Hepatocyte (in vitro differentiated cells): ENCODE data around the gene ANKRD11. TPM values are rescaled to one million over a fixed set of nuclear protein-coding genes. Genes with fewer than 3 reads are reported as not detected.

Experiments used
- DNase-seq: peaks from one replicate; pipeline ENCODE4 v3.0.0-alpha.2; 2016; ENCODE audit warnings: low spot score
- H2AFZ ChIP-seq: fragments of 200-600 bp; sonication (generic); 2 replicates; pipeline ENCODE4 v1.6.0; 2016; ENCODE audit warnings: antibody characterized with exemption, mild to moderate bottlenecking
- H3K27ac ChIP-seq: fragments of 200-600 bp; sonication (generic); 2 replicates; pipeline ENCODE4 v1.5.1; 2016; ENCODE audit warnings: mild to moderate bottlenecking
- H3K27me3 ChIP-seq: fragments of 200-600 bp; sonication (generic); 2 replicates; pipeline ENCODE4 v1.6.1; 2016
- H3K36me3 ChIP-seq: fragments of 200-600 bp; sonication (generic); replicated peaks from 2 replicates; pipeline ENCODE4 v1.5.1; 2016; ENCODE audit warnings: low read depth; ENCODE audit not compliant: insufficient read depth
- H3K4me1 ChIP-seq: fragments of 200-600 bp; sonication (generic); 2 replicates; pipeline ENCODE4 v1.5.1; 2016; ENCODE audit warnings: mild to moderate bottlenecking, moderate library complexity; ENCODE audit not compliant: insufficient read depth
- H3K4me2 ChIP-seq: fragments of 200-600 bp; sonication (generic); 2 replicates; pipeline ENCODE4 v1.6.0; 2016
- H3K4me3 ChIP-seq: fragments of 200-600 bp; sonication (generic); 2 replicates; pipeline ENCODE4 v1.5.1; 2016; ENCODE audit warnings: mild to moderate bottlenecking
- H3K79me2 ChIP-seq: fragments of 200-600 bp; sonication (generic); 2 replicates; pipeline ENCODE4 v1.6.0; 2017; ENCODE audit warnings: mild to moderate bottlenecking
- H3K9me2 ChIP-seq: fragments of 200-600 bp; sonication (generic); replicated peaks from 2 replicates; pipeline ENCODE4 v1.6.0; 2017; ENCODE audit warnings: mild to moderate bottlenecking; ENCODE audit not compliant: insufficient read depth
- H3K9me3 ChIP-seq: fragments of 200-600 bp; sonication (generic); 2 replicates; pipeline ENCODE4 v1.5.1; 2016; ENCODE audit warnings: low read depth, mild to moderate bottlenecking
- H4K20me1 ChIP-seq: fragments of 200-600 bp; sonication (generic); 2 replicates; pipeline ENCODE4 v1.6.0; 2016; ENCODE audit warnings: mild to moderate bottlenecking; ENCODE audit not compliant: insufficient read depth, poor library complexity, severe bottlenecking
- EZH2 ChIP-seq: fragments of 200-600 bp; sonication (generic); IDR thresholded peaks from 2 replicates; pipeline ENCODE4 v1.6.1; 2016; ENCODE audit warnings: antibody characterized with exemption, mild to moderate bottlenecking, borderline replicate concordance
- EZH2phosphoT487 ChIP-seq: fragments of 200-600 bp; sonication (generic); IDR thresholded peaks from one replicate; pipeline ENCODE4 v1.6.1; 2018; ENCODE audit warnings: antibody characterized with exemption, mild to moderate bottlenecking, low read depth, moderate library complexity; ENCODE audit not compliant: unreplicated experiment, severe bottlenecking
- WGBS: methylation state at CpG from one replicate; pipeline ENCODE4 v1.1.6; 2016; ENCODE audit warnings: low lambda C conversion rate; ENCODE audit errors: missing lambda C conversion rate; 5-methylcytosine and 5-hydroxymethylcytosine counted together
- polyA plus RNA-seq: library from polyadenylated mRNA; unstranded; fragments of >200 nt; fragmentation: Nextera tagmentation; extraction: Ambion mirVana; gene quantifications from 2 replicates; pipeline ENCODE4 v1.2.1, GENCODE V29; 2016
- total RNA-seq: library from RNA; depleted of rRNA; stranded (reverse); fragments of >200 nt; gene quantifications from 2 replicates; pipeline ENCODE4 v1.2.3, GENCODE V29; 2014
- TF ChIP-seq, protein P1 (sequence below): fragments of 200-600 bp; sonication (generic); IDR thresholded peaks from 2 replicates; pipeline ENCODE4 v1.5.1; 2016; ENCODE audit warnings: antibody characterized with exemption, mild to moderate bottlenecking; ENCODE audit not compliant: poor library complexity

Gene ANKRD11
- total and polyA plus RNA-seq, 2 experiments from 2014 or later = 48.7 to 130 TPM

- 96% methylated on average over 11 of the region's 11 CpGs for WGBS
- H3K9me3 ChIP-seq = no peaks in the 10 kb centered on the region
- H3K4me2 ChIP-seq = no peak overlapping the region
- no peak overlapping the region for H2AFZ ChIP-seq
- peaks cover 45% of the 10 kb centered on the region for H3K4me1 ChIP-seq
- no peaks in the 10 kb centered on the region for H3K9me2 ChIP-seq
- no peak for DNase-seq
- H4K20me1 ChIP-seq = peaks cover 98% of the 10 kb centered on the region
- H3K4me3 ChIP-seq = no peak overlapping the region
- peak overlapping the region; percentile 72 for H3K27ac ChIP-seq
- TF ChIP-seq EZH2 (no peak), EZH2phosphoT487 (no peak)
- TF ChIP-seq, protein P1, sequence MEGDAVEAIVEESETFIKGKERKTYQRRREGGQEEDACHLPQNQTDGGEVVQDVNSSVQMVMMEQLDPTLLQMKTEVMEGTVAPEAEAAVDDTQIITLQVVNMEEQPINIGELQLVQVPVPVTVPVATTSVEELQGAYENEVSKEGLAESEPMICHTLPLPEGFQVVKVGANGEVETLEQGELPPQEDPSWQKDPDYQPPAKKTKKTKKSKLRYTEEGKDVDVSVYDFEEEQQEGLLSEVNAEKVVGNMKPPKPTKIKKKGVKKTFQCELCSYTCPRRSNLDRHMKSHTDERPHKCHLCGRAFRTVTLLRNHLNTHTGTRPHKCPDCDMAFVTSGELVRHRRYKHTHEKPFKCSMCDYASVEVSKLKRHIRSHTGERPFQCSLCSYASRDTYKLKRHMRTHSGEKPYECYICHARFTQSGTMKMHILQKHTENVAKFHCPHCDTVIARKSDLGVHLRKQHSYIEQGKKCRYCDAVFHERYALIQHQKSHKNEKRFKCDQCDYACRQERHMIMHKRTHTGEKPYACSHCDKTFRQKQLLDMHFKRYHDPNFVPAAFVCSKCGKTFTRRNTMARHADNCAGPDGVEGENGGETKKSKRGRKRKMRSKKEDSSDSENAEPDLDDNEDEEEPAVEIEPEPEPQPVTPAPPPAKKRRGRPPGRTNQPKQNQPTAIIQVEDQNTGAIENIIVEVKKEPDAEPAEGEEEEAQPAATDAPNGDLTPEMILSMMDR = no peak
- H3K36me3 ChIP-seq = no peaks in the 10 kb centered on the region
- H3K79me2 ChIP-seq = peaks cover 97% of the 10 kb centered on the region
- no peaks in the 10 kb centered on the region for H3K27me3 ChIP-seq
Measured at GRCh38 chr16:89318430-89318758, 172.0 kb downstream of the ANKRD11 start.

- Histone ChIP-seq H4K20me1 (peaks cover 100% of the 10 kb centered on the region), H3K27ac (no peak overlapping the region), H3K9me2 (no peaks in the 10 kb centered on the region), H2AFZ (no peak overlapping the region), H3K4me3 (no peak overlapping the region), H3K9me3 (no peaks in the 10 kb centered on the region), H3K4me1 (peaks cover 41% of the 10 kb centered on the region), H3K79me2 (peaks cover 99% of the 10 kb centered on the region), H3K27me3 (no peaks in the 10 kb centered on the region), H3K4me2 (no peak overlapping the region), H3K36me3 (no peaks in the 10 kb centered on the region)
- no peak for TF ChIP-seq EZH2
- TF ChIP-seq, protein P1 = no peak
- TF ChIP-seq EZH2phosphoT487 = no peak
- no peak for DNase-seq
- WGBS = 94% methylated on average over 22 of the region's 23 CpGs
Measured at GRCh38 chr16:89317729-89318429, 172.5 kb downstream of the ANKRD11 start.

DNA sequence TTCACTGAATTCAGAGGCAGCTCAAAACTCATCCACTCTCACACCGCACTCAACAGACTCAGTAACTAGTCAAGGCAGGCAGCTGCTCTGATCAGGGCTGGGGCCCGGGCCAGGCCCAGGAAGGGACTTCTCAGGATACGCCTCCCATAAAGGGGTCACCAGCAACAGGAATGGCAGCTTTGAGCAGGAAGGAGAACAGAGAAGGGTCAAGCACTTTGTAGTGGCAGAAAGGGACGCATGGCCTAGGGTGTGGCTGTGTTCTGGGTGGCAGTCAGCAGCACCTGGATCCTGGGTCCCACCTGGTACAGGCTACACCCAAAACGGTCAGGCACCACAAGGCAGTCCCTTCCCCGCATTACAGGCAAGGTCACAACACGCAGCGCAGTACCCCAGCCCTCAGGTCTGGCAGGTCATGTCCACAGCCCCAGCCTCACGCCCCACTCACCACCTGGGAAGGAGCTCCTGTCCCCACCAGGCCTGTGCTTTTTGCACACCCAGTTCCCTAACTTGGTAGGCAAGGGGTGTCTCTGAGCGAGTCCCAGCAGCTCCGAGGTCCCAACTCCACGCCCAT, 173.2 kb downstream of the ANKRD11 start:
- DNase-seq = no peak
- WGBS = 93% methylated on average over 12 of the region's 12 CpGs
- H3K79me2 ChIP-seq = peaks cover 99% of the 10 kb centered on the region
- H2AFZ ChIP-seq = no peak overlapping the region
- no peak overlapping the region for H3K4me2 ChIP-seq
- no peak for TF ChIP-seq EZH2
- TF ChIP-seq, protein P1 = no peak
- H3K4me3 ChIP-seq = no peak overlapping the region
- no peaks in the 10 kb centered on the region for H3K27me3 ChIP-seq
- H3K9me2 ChIP-seq = no peaks in the 10 kb centered on the region
- H3K9me3 ChIP-seq = no peaks in the 10 kb centered on the region
- peaks cover 35% of the 10 kb centered on the region for H3K4me1 ChIP-seq
- peaks cover 98% of the 10 kb centered on the region for H4K20me1 ChIP-seq
- H3K27ac ChIP-seq = no peak overlapping the region
- H3K36me3 ChIP-seq = no peaks in the 10 kb centered on the region
